Amygdala (tissue), 56 donors: ENCODE data around the gene CDC6.
"Not testable (repeated sequence)": the region's sequence is repeated elsewhere in the genome, so short reads cannot be mapped to it uniquely, and the experiment has no call there.

Experiments
- DNase-seq, 56 donors: peaks; one replicate each; lab custom pipeline; 2025; lab: John Stamatoyannopoulos, UW

Gene CDC6

DNA sequence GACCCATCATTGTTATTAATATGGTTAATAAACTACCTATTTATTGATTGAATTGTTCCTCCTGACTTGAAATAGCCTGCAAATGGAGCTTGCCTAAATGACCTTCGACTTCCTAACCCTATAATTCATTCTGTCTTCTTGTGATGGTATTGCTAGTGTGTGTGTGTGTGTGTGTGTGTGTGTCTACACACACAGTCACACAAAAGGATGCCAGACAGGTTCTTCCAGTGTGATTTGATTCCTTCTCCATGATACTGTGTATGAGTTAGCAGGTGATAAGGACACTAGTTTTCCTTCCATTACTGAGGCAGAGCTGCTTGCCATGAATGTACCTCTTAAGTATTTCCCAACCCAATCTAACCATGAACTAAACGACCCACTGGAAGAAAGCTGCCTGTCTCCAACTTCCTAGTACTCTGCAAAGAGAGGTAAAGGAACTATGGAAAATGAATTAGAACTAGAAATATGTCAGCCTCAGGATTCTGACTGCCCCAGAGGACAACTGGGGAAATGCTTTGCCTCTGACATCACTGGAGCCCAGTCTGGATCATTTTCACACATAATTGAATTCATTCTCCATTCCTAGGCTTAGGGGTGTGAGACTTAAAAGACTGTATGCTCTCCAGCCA lies 3.5 kb upstream of the CDC6 start:
- DNase-seq = no peak

DNA sequence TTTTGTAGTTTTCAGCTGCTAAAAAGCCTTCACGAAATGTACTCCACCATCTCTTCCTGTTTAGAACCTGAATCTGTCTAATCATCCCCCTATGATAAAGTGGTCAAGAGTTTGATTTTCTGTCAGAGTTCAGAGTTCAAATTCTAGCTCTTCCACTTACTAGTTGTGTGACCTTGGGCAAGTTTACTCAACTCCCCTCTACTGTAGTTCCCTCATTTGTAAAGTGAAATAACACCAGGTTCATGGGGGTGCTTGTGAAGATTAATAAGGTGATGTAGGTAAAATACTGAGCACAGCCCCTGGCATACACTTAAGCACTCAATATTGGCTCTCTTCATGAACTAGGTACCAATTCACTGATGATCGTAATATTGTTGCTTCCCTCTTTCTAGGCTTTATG lies 1.2 kb upstream of the CDC6 start:
- no peak for DNase-seq

DNA sequence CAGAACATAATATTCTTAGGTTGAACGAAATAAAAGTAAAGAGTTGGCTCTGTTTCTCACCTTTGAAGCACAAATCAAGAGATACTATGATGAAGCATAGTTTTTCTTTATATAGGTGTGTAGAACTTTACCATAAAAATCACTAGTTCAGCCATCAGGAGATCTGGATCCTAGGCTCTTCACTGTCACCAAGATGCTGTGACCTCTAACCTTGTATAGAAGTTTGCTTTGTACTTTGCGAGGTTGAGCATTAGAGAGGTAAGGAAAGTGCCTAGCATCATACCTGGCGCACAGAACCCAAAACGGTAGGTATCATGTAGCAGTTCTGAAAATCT lies 553 bp upstream of the CDC6 start:
- no peak for DNase-seq

DNA sequence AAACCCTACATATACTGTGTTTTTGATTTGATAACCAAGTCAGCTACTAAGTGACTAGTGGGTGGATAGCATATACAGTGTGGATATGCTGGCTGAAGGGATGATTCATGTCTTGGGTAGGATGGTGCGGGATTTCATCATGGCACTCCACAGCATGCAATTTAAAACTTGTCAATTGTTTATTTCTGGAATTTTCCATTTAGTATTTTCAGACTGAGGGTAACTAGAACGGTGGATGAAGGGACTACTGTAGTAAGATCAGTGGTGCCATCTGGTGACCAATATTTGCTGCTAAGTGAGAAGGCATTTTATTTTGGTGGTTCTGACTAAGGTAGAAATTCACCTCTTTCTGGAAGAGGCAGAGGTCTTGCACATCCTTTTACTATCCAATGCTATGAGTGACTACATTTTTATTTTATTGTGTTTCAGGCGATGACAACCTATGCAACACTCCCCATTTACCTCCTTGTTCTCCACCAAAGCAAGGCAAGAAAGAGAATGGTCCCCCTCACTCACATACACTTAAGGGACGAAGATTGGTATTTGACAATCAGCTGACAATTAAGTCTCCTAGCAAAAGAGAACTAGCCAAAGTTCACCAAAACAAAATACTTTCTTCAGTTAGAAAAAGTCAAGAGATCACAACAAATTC lies 3.1 kb downstream of the CDC6 start:
- DNase-seq = peak in 13 of 56 donors; percentile 8 to 57 (median 31)

DNA sequence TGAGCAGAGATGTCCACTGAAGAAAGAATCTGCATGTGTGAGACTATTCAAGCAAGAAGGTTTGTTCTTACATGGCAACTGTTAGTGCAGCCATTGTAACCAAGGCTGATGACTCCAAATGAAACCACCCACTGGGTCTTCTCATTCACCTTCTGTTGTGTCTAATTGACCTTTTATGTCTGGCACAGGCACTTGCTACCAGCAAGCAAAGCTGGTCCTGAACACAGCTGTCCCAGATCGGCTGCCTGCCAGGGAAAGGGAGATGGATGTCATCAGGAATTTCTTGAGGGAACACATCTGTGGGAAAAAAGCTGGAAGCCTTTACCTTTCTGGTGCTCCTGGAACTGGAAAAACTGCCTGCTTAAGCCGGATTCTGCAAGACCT lies 3.6 kb downstream of the CDC6 start:
- no peak for DNase-seq

DNA sequence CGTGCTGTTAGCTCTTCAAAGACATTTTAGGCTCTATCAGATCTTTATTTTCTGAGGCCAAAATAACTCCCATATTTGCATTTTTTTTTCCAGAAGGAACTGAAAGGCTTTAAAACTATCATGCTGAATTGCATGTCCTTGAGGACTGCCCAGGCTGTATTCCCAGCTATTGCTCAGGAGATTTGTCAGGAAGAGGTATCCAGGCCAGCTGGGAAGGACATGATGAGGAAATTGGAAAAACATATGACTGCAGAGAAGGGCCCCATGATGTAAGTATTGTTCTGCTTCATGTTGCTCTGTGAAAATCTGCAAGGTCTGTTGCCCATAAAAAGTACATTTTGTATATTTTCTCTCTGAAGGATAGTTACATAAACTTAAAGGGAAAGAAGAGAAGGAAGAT lies 5.7 kb downstream of the CDC6 start:
- DNase-seq = no peak

DNA sequence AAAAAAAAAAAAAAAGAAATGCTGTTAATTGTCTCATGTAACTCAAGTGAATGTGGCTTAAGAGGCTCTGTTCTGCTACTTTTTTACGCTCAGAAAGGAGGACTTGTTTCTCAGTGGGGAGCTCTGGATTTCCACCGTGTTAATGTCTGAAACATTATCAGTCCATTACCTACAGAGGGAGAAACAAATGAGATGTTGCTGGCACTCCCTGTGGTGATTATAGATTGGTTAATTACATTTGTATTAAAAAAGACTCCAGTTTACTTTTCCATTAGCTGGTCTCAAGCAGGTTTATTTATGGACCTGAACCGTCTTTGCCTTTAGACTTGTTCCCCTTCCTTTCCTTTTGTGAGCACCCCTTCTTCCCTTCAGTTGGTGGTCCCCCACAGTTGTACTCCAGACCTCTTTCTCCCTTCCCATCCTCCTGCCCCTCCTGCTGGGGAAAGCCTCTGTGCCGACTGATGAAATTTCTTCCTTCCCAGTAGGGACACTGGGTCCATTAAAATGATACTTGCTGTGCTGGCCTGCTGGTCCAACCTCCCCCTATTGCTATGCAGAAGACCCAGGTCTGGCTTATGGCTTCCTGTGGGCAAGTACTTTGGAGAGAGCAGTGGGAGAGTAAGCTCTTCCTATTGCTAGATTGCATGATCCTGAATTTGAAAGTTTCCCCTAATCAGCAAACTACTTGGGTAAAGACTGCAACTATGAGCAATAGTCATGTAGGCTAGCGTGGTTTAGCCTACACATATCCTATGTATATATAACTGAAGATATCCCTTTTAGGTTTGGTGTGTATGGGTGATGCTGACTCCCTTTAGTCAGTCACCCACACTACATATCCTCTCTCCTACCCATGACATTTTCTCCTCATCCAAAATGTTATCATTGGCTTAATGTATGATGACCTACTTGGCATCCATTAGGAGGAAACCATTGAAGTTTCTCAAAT lies 8.1 kb downstream of the CDC6 start:
- DNase-seq = no peak

DNA sequence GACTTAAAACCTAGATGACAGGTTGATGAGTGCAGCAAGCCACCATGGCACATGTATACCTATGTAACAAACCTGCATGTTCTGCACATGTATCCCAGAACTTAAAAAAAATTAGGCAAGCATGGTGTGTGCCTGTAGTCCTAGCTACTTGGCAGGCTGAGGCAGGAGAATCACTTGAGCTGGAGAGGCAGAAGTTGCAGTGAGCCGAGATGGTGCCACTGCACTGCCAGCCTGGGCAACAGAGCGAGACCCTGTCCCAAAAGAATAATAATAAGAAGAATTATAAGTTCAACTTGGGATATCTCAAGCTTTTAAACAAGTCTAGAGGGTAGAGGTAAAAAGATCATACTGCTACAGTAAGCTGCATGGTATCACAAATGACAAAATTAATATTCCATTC lies 9.8 kb downstream of the CDC6 start:
- DNase-seq = no peak

DNA sequence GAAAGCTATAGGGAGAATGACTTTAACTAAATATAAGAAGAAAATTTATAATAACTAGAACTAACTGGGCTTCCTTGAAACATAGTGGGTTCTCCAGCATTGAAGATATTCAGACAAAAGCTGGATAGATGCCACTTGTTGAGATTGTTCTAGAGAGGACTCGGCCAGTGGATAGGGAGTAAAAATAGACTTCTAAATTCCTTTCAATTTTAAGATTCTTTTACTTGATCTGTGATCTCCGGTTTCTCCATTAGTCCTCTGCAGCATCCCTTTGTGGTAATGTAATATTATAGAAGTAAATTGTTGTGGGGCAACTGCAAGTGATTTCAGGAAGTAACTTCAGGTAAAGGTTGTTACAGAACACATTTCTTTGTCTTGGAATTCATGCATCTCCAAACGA lies 11.0 kb downstream of the CDC6 start:
- DNase-seq = no peak

DNA sequence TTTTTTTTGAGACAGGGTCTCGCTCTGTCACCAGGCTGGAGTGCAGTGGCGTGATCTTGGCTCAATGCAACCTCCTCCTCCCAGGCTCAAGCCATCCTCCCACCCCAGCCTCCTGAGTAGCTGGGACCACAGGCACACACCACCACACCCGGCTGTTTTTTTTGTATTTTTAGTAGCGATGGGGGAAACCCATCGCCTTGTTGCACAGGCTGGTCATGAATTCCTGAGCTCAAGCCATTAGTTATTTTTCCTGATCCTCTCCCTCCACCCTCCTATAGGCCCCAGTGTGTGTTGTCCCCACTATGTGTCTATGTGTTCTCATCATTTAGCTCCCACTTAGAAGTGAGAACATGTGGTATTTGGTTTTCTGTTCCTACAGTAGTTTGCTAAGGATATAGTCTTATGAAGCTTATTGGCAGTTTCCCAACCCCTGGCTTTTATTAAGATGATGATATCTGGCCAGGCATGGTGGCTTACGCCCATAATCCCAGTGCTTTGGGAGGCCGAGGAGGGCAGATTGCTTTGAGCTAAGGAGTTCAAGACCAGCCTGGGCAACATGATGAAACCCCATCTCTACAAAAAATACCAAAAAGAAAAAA lies 11.6 kb downstream of the CDC6 start:
- not testable (repeated sequence) for DNase-seq

DNA sequence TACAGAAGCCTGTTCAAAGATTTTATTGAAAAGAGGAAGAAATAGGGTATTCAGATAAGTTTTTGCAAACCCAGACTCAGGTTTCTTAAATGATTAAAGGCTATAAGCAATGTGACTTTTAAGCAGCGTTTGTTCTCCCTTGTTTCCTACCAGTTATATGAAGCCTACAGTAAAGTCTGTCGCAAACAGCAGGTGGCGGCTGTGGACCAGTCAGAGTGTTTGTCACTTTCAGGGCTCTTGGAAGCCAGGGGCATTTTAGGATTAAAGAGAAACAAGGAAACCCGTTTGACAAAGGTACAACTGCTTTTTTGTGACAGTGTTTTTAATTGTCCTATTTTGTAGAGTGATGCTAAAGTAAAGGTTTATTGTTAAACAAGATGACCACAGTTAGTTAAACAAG lies 13.6 kb downstream of the CDC6 start:
- no peak for DNase-seq

DNA sequence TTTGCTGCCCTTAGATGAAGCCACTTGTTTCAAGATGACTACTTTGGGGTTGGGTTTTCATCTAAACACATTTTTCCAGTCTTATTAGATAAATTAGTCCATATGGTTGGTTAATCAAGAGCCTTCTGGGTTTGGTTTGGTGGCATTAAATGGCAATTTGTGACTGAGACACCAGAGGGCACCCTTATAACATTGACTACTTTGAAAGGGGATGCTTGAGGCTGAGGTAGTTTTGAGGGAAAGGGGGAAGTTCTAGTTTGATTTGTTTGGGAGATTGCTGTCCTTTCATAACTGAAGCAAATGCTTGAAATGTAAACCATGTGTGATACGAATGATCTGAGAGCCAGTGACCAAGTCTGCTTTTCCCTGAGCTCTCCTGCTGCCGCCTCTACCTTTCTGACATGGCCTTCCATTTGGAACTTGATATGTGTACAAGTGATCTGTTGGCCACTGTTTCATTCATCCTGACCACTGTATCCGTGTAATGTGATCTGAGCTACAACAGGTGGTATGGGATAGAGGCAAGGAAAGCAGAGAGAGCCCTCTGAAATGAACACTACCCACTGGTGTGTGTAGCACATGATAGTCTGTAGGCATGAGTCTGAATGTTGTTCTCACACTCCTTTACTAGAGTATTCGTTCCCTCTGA lies 15.5 kb downstream of the CDC6 start:
- peak in 10 of 56 donors; percentile 16 to 78 (median 34) for DNase-seq

DNA sequence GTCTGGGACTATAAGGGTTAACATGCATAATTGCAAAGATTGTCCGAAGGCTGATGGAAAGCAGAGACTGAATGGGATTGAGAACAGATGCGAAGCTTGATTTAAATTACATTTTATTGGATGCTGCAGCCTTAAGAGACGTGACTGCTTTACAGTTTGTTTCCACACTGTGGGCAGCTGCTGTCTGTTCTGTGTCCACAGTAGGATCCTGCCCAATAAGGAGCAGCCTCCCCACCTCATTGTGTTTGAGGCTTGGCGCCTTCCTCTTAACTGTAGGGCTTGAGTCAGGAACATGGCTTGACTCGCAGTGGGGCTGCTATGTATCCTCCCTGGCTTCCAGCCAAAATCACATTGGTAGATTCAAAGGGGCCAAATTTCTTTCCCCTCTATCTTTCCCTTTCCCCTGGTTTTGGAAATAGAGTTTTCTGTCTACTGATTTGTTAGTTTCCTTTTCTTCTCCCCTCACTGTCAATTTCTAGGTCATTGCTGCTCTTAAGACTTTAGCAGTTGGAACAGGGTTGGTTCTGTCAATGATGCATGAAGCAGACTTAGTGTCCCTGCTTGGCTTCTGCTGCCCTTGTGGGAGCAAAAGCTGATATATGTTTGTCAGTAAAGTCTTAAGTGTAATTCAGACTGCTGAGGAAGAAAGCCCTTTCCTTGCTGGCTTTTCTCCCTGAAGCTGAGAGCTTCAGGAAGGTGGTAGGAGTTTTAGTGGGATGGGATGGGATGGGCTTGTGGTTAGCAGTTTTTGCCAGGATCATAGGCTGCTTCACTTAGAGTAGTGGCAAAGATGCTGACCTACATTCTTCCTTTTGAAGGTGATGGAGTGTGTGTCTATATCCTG lies 16.3 kb downstream of the CDC6 start:
- no peak for DNase-seq

DNA sequence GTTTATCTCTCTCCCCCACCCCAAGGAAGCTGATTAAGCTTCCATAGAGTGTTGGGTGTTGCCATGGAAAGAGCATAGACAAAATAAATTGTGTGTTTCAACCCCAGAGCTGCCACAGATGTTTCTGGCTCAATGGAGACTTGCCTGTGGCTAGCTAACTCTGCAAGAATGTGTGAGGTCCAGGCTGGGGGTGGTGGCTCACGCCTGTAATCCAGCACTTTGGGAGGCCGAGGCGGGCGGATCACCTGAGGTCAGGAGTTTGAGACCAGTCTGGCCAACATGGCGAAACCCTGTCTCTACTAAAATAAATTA lies 16.8 kb downstream of the CDC6 start:
- not testable (repeated sequence) for DNase-seq

DNA sequence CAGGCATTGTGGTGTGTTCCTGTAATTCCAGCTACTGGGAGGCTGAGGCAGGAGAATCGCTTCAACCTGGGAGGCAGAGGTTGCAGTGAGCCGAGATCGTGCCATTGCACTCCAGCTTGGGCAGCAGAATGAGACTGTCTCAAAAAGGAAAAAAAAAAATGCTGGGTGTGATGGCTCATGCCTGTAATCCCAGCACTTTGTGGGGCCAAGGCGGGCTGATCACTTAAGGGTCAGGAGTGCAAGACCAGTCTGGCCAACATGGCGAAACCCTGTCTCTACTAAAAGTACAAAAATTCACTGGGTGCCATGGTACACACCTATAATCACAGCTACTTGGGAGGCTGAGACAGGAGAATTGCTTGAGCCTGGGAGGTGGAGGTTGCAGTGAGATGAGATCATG lies 17.2 kb downstream of the CDC6 start:
- DNase-seq = not testable (repeated sequence)

DNA sequence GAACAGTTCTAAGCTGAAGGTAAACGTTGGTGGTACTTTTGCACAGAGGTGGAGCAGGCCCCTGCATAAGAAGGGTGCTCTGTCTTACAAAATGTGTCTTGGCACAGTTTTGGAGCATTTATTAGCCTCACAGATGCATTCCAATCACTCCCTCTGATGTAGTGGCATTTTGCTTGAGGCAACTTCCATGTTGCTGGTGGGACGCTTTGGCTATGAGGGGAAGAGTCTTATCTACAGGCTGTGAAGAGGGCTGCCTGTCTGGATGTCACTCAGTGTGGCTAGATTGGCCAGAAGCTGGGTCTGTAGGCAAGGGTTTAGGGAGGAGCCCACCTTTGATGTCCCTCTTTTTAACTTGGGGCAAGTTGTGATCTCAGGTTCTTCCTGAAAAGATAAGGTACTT lies 18.7 kb downstream of the CDC6 start:
- no peak for DNase-seq

DNA sequence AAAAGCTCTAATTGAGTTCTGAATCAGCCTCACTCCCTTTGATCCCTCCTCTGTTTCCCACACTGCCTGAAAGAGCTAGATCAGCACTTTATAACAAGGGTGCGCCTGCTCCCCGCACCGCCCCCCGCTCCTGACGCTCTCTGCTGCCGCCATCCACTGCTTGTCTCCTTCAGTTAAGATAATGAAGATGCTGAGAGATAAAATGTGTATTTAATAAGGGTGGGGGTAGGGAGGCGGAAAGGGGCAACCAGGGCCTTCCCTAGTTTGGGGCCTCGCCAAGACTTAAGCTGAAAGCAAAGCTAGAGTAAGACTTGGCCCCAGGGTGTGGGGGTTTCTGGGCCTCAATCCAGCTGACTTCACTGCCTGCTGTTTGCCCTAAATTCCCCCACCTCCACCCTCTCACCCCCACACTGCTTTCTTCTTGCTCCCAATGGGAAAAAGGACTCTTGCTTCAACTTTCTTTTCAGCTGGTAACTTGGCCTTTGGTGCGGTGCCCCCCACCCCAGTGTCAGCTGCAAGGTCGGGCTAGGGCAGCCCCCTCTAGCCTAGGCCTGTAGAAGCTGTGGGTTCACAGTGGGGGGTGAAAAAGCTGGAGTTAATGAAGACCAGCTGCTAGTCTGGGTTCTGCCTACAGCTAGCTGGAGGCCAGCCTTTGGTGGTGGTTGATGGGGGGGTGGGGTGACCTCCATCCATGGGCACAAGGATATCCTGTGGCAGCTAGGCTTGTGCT lies 19.5 kb downstream of the CDC6 start:
- peak in 1 of 56 donors; percentile 21 for DNase-seq

DNA sequence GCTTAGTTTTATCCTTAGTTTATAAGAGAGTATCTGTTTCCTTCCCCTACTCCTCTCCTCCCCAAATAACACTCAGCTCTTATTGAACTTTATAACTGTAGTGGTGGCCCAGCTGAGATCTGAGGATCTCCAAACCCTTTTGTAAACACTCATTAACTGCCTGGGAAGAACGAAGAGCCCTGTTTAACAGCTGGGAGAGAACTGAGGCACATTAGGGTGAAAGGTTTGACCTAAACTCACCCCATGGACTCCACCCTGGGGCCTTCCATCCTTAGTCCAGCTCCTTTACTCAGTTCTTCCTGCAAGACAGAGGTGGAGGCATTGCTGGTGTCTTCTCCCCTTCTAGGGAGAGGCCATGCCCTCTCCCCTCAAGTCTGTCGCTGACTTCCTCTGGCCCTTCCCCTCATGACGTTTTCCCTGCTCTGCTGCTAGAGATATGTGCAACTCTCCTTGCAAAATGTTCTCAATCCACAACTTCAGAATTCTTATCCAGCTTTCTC lies 20.1 kb downstream of the CDC6 start:
- no peak for DNase-seq
